Endothelial cell of umbilical vein (primary cell): ENCODE data around the gene DMXL2. TPM values are rescaled to one million over a fixed set of nuclear protein-coding genes. Genes with fewer than 3 reads are reported as not detected.

ENCODE experiments used
- BruUV-seq: library from RNA; stranded (reverse); fragments of 400-500 nt; replicated peaks from 2 replicates; lab custom pipeline; 2021; lab: Mats Ljungman, UMichigan
- CTCF ChIA-PET: fragments of 300-600, 350-600 bp; sonication (Branson Sonifier 250); formaldehyde crosslinking; loops from one replicate; lab custom pipeline; 2021; ENCODE audit warnings: antibody characterized with exemption, inconsistent platforms; lab: Charles Lee
- POLR2A ChIA-PET: fragments of 300-600, 350-600 bp; sonication (Branson Sonifier 250); formaldehyde crosslinking; loops from one replicate; lab custom pipeline; 2021; ENCODE audit warnings: antibody characterized with exemption, inconsistent platforms; lab: Charles Lee
- DNase-seq: peaks from one replicate; pipeline ENCODE4 v3.0.0-alpha.2; 2011; ENCODE audit warnings: low read depth, low spot score
- FAIRE-seq: peaks from 2 replicates; lab custom pipeline; 2011; peaks lifted over from hg19 to GRCh38; lab: Jason Lieb, UNC
- H2AFZ ChIP-seq: 2 replicates; pipeline ENCODE4 v1.6.0; 2012; ENCODE audit warnings: low read depth, low read length, control low read depth, inconsistent platforms
- H3K27ac ChIP-seq: 2 replicates; pipeline ENCODE4 v1.5.1; 2011; ENCODE audit warnings: low read depth, mild to moderate bottlenecking, control low read depth, low read length, moderate library complexity; ENCODE audit not compliant: insufficient read depth
- H3K27me3 ChIP-seq, 2 experiments: 2 replicates each; pipeline versions ENCODE4 v1.6.0 to v1.6.1; 2011; ENCODE audit warnings: low read length in 2 of 2, mixed read lengths in 1 of 2; ENCODE audit not compliant: control insufficient read depth in 2 of 2, insufficient read depth in 2 of 2
- H3K36me3 ChIP-seq, 2 experiments: 2 replicates in 1 of 2; 3 replicates in 1 of 2; pipeline ENCODE4 v1.5.1; 2011; ENCODE audit warnings: low read length in 2 of 2, mild to moderate bottlenecking in 1 of 2, moderate library complexity in 1 of 2; ENCODE audit not compliant: control insufficient read depth in 2 of 2, insufficient read depth in 2 of 2; ENCODE audit errors: extremely low read depth in 1 of 2
- H3K4me1 ChIP-seq: 3 replicates; pipeline ENCODE4 v1.5.1; 2011; ENCODE audit warnings: mild to moderate bottlenecking, low read length; ENCODE audit not compliant: control insufficient read depth, insufficient read depth; ENCODE audit errors: extremely low read depth
- H3K4me2 ChIP-seq: 2 replicates; pipeline ENCODE4 v1.6.1; 2011; ENCODE audit warnings: low read length, control low read depth, mixed read lengths; ENCODE audit not compliant: insufficient read depth
- H3K4me3 ChIP-seq, 3 experiments: fragments of 200-600 bp in 1 of 3; sonication (generic), shearing (Covaris generic) in 1 of 3; replicated peaks in 1 of 3; 2 replicates each; pipeline ENCODE4 v1.5.1; 2011 to 2016; ENCODE audit warnings: control low read depth in 3 of 3, low read length in 3 of 3, mild to moderate bottlenecking in 2 of 3, inconsistent platforms in 1 of 3, low read depth in 1 of 3, moderate library complexity in 1 of 3; ENCODE audit not compliant: insufficient read depth in 1 of 3
- H3K79me2 ChIP-seq: 2 replicates; pipeline ENCODE4 v1.6.0; 2012; ENCODE audit warnings: low read length, inconsistent platforms; ENCODE audit not compliant: control insufficient read depth, insufficient read depth
- H3K9ac ChIP-seq: replicated peaks from 2 replicates; pipeline ENCODE3; 2011; ENCODE audit warnings: low read length, control low read depth; ENCODE audit not compliant: insufficient read depth; ENCODE audit errors: extremely low read depth
- H3K9me1 ChIP-seq: replicated peaks from 3 replicates; pipeline ENCODE4 v1.6.0; 2011; ENCODE audit warnings: mild to moderate bottlenecking, low read length; ENCODE audit not compliant: control insufficient read depth, insufficient read depth; ENCODE audit errors: extremely low read depth
- H3K9me3 ChIP-seq: replicated peaks from 2 replicates; pipeline ENCODE4 v1.5.1; 2012; ENCODE audit warnings: low read length, inconsistent platforms; ENCODE audit not compliant: control insufficient read depth, insufficient read depth
- H4K20me1 ChIP-seq: replicated peaks from 2 replicates; pipeline ENCODE3; 2011; ENCODE audit warnings: mild to moderate bottlenecking, low read length; ENCODE audit not compliant: control insufficient read depth, insufficient read depth; ENCODE audit errors: extremely low read depth
- EZH2 ChIP-seq: IDR thresholded peaks from 2 replicates; pipeline ENCODE4 v1.6.1; 2012; ENCODE audit warnings: borderline replicate concordance, low read depth, mild to moderate bottlenecking, moderate library complexity, low read length, inconsistent platforms; ENCODE audit not compliant: severe bottlenecking
- FOS ChIP-seq: IDR thresholded peaks from 2 replicates; pipeline ENCODE4 v1.6.1; 2011; ENCODE audit warnings: mild to moderate bottlenecking, low read length, moderate library complexity, borderline replicate concordance; ENCODE audit not compliant: insufficient read depth
- GATA2 ChIP-seq: IDR thresholded peaks from 2 replicates; pipeline ENCODE4 v1.7.0; 2011; ENCODE audit warnings: low read depth, mild to moderate bottlenecking, moderate library complexity, mixed read lengths, low read length; ENCODE audit not compliant: insufficient read length, insufficient read depth
- JUN ChIP-seq: IDR thresholded peaks from 2 replicates; pipeline ENCODE4 v1.6.1; 2011; ENCODE audit warnings: borderline replicate concordance, low read depth; ENCODE audit not compliant: insufficient read length, insufficient read depth
- MYC ChIP-seq: IDR thresholded peaks from one replicate; pipeline ENCODE4 v1.6.1; 2011; ENCODE audit warnings: mild to moderate bottlenecking, low read depth, low read length
- POLR2A ChIP-seq: IDR thresholded peaks from 2 replicates; pipeline ENCODE4 v1.6.1; 2012; ENCODE audit warnings: low read depth, mild to moderate bottlenecking, control low read depth, low read length
- POLR2AphosphoS5 ChIP-seq: IDR thresholded peaks from 2 replicates; pipeline ENCODE4 v1.6.1; 2012; ENCODE audit warnings: low read depth, mild to moderate bottlenecking, control low read depth, low read length, moderate library complexity; ENCODE audit not compliant: insufficient read depth
- dilution Hi-C: fragments of 300-500 bp; cut with MboI; formaldehyde crosslinking; loops from one replicate; pipeline ENCODE4 v1.15.0; 2019; ENCODE audit warnings: low sequenced_read_pairs; ENCODE audit not compliant: extremely low pct_ligation_motif_present
- intact Hi-C: fragments of 100-400 bp; cut with micrococcal nuclease; formaldehyde crosslinking; loops from one replicate; pipeline ENCODE4 v1.10.0; 2022
- polyA plus RNA-seq, 4 experiments: library from polyadenylated mRNA; depleted of rRNA in 3 of 4; stranded (reverse) in 3 of 4; unstranded in 1 of 4; fragments of >200 nt; gene quantifications; 2 replicates each; pipeline versions ENCODE4 v1.2.1 to v1.2.3, GENCODE V29; 2011 to 2012; ENCODE audit warnings: missing spikeins in 1 of 4
- total RNA-seq: library from RNA; stranded (reverse); gene quantifications from 2 replicates; pipeline ENCODE4 v1.2.3, GENCODE V29; 2021
- TF ChIP-seq, protein P1 (sequence below): IDR thresholded peaks from 2 replicates; pipeline ENCODE4 v1.6.1; 2011; ENCODE audit not compliant: insufficient read depth, insufficient read length
- TF ChIP-seq, protein P2 (sequence below), 2 donors: IDR thresholded peaks; 1 replicate in 1 of 2; 2 replicates in 1 of 2; pipeline ENCODE4 v1.5.1; 2011; ENCODE audit warnings: low read length in 2 of 2, mild to moderate bottlenecking in 2 of 2, moderate library complexity in 2 of 2, control low read depth in 1 of 2, inconsistent platforms in 1 of 2, low read depth in 1 of 2; ENCODE audit not compliant: insufficient read depth in 1 of 2; ENCODE audit errors: extremely low read depth in 1 of 2

DMXL2 gene
- total and polyA plus RNA-seq, 2 donors (not counting 3 experiments of a cell fraction or from before 2014, with no cell fraction given): 6.3 to 10.8 TPM

- BruUV-seq: no TSS peak
- DNase-seq (no peak), FAIRE-seq (peak; percentile 33)
- Histone ChIP-seq H3K79me2 (no peaks in the 10 kb centered on the region), H3K36me3 (no peaks in the 10 kb centered on the region), H3K27ac (no peak overlapping the region), H3K4me1 (peaks cover 11% of the 10 kb centered on the region), H2AFZ (no peak overlapping the region), H3K4me2 (no peak overlapping the region), H3K9ac (no peak overlapping the region), H3K27me3 (no peaks in the 10 kb centered on the region), H4K20me1 (no peaks in the 10 kb centered on the region), H3K9me3 (no peaks in the 10 kb centered on the region), H3K9me1 (no peaks in the 10 kb centered on the region), H3K4me3 (no peak overlapping the region)
- ChIA-PET POLR2A (no interaction called here), CTCF (interaction anchor here (0.6 to 1.0 kb wide), 2 partner anchors 15 to 44 kb away, joined by 3 read pairs; no protein-coding TSS in a partner anchor)
- intact Hi-C loops: no loop called here
- TF ChIP-seq GATA2 (no peak), POLR2AphosphoS5 (no peak), POLR2A (no peak), FOS (no peak), JUN (no peak), EZH2 (no peak), MYC (no peak)
- TF ChIP-seq, protein P1, sequence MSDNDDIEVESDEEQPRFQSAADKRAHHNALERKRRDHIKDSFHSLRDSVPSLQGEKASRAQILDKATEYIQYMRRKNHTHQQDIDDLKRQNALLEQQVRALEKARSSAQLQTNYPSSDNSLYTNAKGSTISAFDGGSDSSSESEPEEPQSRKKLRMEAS: no peak
- TF ChIP-seq, protein P2, sequence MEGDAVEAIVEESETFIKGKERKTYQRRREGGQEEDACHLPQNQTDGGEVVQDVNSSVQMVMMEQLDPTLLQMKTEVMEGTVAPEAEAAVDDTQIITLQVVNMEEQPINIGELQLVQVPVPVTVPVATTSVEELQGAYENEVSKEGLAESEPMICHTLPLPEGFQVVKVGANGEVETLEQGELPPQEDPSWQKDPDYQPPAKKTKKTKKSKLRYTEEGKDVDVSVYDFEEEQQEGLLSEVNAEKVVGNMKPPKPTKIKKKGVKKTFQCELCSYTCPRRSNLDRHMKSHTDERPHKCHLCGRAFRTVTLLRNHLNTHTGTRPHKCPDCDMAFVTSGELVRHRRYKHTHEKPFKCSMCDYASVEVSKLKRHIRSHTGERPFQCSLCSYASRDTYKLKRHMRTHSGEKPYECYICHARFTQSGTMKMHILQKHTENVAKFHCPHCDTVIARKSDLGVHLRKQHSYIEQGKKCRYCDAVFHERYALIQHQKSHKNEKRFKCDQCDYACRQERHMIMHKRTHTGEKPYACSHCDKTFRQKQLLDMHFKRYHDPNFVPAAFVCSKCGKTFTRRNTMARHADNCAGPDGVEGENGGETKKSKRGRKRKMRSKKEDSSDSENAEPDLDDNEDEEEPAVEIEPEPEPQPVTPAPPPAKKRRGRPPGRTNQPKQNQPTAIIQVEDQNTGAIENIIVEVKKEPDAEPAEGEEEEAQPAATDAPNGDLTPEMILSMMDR (IDR thresholded peaks at IDR 0.05; ENCODE audit: extremely low read depth in 1 of 2, insufficient read depth in 1 of 2, low read depth in 1 of 2, low read length in 2 of 2): no peak
- dilution Hi-C loops: no loop called here
Measured at GRCh38 chr15:51580982-51581381, 41.6 kb downstream of the DMXL2 start.
